ENCODE data around the gene PPP1R1B.

DNA sequence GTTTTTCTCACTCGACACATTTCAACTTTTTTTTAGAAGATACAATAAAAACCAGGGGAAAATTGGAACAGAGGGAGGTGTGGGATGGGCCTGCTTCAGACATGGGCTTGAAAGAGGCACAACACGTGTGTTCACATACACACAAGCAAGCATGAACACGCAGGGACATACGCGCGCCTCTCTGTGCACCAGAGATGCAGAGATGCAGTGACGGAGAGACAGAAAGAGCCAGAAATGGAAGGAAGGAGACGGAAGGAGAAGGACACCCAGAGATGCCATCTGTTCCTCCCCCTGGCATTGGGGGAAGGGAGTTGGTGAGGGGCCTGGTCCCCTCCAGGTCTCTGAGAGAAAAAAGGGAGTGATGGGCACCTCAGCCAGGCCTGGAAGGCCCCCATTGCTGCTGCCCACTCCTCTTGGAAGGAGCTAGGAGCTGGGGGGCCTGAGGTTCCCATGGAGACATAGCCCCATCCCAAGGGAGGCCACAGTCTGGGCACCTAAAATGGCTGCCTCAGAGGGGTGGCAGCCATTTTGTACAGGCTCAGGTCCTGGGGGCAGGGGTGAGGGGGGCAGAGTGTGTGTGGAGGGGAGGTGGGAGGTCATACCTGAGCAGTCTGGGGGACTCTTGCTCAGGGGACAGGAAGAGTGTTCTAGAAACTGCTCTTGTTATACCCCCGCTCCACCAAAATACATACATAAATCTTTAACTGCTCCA lies 15.2 kb upstream of the PPP1R1B start:
- TF ChIP-seq EZH2 (IDR thresholded peaks at IDR 0.05; ENCODE audit: low read depth, unreplicated experiment) (no peak), CTCF (conservative IDR thresholded peaks at IDR 0.05; ENCODE audit: low read depth in 2 of 2) (no peak)
- TF ChIP-seq, protein P1, sequence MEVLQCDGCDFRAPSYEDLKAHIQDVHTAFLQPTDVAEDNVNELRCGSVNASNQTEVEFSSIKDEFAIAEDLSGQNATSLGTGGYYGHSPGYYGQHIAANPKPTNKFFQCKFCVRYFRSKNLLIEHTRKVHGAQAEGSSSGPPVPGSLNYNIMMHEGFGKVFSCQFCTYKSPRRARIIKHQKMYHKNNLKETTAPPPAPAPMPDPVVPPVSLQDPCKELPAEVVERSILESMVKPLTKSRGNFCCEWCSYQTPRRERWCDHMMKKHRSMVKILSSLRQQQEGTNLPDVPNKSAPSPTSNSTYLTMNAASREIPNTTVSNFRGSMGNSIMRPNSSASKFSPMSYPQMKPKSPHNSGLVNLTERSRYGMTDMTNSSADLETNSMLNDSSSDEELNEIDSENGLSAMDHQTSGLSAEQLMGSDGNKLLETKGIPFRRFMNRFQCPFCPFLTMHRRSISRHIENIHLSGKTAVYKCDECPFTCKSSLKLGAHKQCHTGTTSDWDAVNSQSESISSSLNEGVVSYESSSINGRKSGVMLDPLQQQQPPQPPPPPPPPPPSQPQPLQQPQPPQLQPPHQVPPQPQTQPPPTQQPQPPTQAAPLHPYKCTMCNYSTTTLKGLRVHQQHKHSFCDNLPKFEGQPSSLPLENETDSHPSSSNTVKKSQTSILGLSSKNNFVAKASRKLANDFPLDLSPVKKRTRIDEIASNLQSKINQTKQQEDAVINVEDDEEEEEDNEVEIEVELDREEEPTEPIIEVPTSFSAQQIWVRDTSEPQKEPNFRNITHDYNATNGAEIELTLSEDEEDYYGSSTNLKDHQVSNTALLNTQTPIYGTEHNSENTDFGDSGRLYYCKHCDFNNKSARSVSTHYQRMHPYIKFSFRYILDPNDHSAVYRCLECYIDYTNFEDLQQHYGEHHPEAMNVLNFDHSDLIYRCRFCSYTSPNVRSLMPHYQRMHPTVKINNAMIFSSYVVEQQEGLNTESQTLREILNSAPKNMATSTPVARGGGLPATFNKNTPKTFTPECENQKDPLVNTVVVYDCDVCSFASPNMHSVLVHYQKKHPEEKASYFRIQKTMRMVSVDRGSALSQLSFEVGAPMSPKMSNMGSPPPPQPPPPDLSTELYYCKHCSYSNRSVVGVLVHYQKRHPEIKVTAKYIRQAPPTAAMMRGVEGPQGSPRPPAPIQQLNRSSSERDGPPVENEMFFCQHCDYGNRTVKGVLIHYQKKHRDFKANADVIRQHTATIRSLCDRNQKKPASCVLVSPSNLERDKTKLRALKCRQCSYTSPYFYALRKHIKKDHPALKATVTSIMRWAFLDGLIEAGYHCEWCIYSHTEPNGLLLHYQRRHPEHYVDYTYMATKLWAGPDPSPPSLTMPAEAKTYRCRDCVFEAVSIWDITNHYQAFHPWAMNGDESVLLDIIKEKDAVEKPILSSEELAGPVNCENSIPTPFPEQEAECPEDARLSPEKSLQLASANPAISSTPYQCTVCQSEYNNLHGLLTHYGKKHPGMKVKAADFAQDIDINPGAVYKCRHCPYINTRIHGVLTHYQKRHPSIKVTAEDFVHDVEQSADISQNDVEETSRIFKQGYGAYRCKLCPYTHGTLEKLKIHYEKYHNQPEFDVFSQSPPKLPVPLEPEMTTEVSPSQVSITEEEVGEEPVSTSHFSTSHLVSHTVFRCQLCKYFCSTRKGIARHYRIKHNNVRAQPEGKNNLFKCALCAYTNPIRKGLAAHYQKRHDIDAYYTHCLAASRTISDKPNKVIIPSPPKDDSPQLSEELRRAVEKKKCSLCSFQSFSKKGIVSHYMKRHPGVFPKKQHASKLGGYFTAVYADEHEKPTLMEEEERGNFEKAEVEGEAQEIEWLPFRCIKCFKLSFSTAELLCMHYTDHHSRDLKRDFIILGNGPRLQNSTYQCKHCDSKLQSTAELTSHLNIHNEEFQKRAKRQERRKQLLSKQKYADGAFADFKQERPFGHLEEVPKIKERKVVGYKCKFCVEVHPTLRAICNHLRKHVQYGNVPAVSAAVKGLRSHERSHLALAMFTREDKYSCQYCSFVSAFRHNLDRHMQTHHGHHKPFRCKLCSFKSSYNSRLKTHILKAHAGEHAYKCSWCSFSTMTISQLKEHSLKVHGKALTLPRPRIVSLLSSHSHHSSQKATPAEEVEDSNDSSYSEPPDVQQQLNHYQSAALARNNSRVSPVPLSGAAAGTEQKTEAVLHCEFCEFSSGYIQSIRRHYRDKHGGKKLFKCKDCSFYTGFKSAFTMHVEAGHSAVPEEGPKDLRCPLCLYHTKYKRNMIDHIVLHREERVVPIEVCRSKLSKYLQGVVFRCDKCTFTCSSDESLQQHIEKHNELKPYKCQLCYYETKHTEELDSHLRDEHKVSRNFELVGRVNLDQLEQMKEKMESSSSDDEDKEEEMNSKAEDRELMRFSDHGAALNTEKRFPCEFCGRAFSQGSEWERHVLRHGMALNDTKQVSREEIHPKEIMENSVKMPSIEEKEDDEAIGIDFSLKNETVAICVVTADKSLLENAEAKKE (CRISPR knock-in tag; IDR thresholded peaks at IDR 0.05) = no peak
- TF ChIP-seq, protein P2, sequence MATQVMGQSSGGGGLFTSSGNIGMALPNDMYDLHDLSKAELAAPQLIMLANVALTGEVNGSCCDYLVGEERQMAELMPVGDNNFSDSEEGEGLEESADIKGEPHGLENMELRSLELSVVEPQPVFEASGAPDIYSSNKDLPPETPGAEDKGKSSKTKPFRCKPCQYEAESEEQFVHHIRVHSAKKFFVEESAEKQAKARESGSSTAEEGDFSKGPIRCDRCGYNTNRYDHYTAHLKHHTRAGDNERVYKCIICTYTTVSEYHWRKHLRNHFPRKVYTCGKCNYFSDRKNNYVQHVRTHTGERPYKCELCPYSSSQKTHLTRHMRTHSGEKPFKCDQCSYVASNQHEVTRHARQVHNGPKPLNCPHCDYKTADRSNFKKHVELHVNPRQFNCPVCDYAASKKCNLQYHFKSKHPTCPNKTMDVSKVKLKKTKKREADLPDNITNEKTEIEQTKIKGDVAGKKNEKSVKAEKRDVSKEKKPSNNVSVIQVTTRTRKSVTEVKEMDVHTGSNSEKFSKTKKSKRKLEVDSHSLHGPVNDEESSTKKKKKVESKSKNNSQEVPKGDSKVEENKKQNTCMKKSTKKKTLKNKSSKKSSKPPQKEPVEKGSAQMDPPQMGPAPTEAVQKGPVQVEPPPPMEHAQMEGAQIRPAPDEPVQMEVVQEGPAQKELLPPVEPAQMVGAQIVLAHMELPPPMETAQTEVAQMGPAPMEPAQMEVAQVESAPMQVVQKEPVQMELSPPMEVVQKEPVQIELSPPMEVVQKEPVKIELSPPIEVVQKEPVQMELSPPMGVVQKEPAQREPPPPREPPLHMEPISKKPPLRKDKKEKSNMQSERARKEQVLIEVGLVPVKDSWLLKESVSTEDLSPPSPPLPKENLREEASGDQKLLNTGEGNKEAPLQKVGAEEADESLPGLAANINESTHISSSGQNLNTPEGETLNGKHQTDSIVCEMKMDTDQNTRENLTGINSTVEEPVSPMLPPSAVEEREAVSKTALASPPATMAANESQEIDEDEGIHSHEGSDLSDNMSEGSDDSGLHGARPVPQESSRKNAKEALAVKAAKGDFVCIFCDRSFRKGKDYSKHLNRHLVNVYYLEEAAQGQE (IDR thresholded peaks at IDR 0.05; ENCODE audit: unreplicated experiment) = no peak

All from GM23338 (cell line).